ENCODE data around the gene PGRMC2. TPM values are rescaled to one million over a fixed set of nuclear protein-coding genes. Genes with fewer than 3 reads are reported as not detected.
"Not testable (repeated sequence)": the region's sequence is repeated elsewhere in the genome, so short reads cannot be mapped to it uniquely, and the experiment has no call there.

Gene PGRMC2
- total RNA-seq, 4 donors from 2014 or later = 50.1 to 89.7 (median 74.6) TPM

GRCh38 chr4:128279624-128280225 lies 7.9 kb downstream of the PGRMC2 start:
- 82 to 89% methylated on average over 2 of the region's 2 CpGs for WGBS, 2 donors
- TF ChIP-seq POLR2A (IDR thresholded peaks at IDR 0.05) (no peak), CTCF (IDR thresholded peaks at IDR 0.05) (no peak)
- no peak overlapping the region for H3K4me3 ChIP-seq (ENCODE audit: low read depth, poor library complexity, severe bottlenecking)
- intact Hi-C loops (cut with DNase I; ENCODE audit: low total_unique reads) = no loop called here
- no peak for DNase-seq (ENCODE audit: low spot score in 2 of 2)

- no peak for TF ChIP-seq CTCF (IDR thresholded peaks at IDR 0.05)
- no peak for TF ChIP-seq POLR2A (IDR thresholded peaks at IDR 0.05)
- no peak for DNase-seq (ENCODE audit: low spot score in 2 of 2)
- 94 to 95% methylated on average over 3 of the region's 3 CpGs for WGBS, 2 donors
- H3K4me3 ChIP-seq (ENCODE audit: low read depth, poor library complexity, severe bottlenecking) = no peak overlapping the region
- intact Hi-C loops (cut with DNase I; ENCODE audit: low total_unique reads) = no loop called here
These were observed 9.8 kb downstream of the PGRMC2 start for GRCh38 chr4:128277856-128278255.

- intact Hi-C loops (cut with DNase I; ENCODE audit: low total_unique reads) = no loop called here
- no peak overlapping the region for H3K4me3 ChIP-seq (ENCODE audit: low read depth, poor library complexity, severe bottlenecking)
- no peak for TF ChIP-seq CTCF (IDR thresholded peaks at IDR 0.05)
- no peak for TF ChIP-seq POLR2A (IDR thresholded peaks at IDR 0.05)
- no peak for DNase-seq (ENCODE audit: low spot score in 2 of 2)
These were observed 12.3 kb downstream of the PGRMC2 start for GRCh38 chr4:128275346-128275745.

GRCh38 chr4:128271551-128271950 lies 16.1 kb downstream of the PGRMC2 start:
- 87 to 89% methylated on average over 1 of the region's 1 CpG for WGBS, 2 donors
- H3K4me3 ChIP-seq (ENCODE audit: low read depth, poor library complexity, severe bottlenecking) = no peak overlapping the region
- DNase-seq (ENCODE audit: low spot score in 2 of 2) = no peak
- intact Hi-C loops (cut with DNase I; ENCODE audit: low total_unique reads) = no loop called here
- TF ChIP-seq CTCF (IDR thresholded peaks at IDR 0.05) (no peak), POLR2A (IDR thresholded peaks at IDR 0.05) (no peak)

GRCh38 chr4:128268970-128269369 lies 18.6 kb downstream of the PGRMC2 start:
- TF ChIP-seq CTCF (IDR thresholded peaks at IDR 0.05) = no peak
- no peak for TF ChIP-seq POLR2A (IDR thresholded peaks at IDR 0.05)
- no peak for DNase-seq (ENCODE audit: low spot score in 2 of 2)
- intact Hi-C loops (cut with DNase I; ENCODE audit: low total_unique reads) = no loop called here
- 89 to 90% methylated on average over 5 of the region's 5 CpGs for WGBS, 2 donors
- H3K4me3 ChIP-seq (ENCODE audit: low read depth, poor library complexity, severe bottlenecking) = no peak overlapping the region

- intact Hi-C loops (cut with DNase I; ENCODE audit: low total_unique reads) = no loop called here
- no peak for DNase-seq (ENCODE audit: low spot score in 2 of 2)
- TF ChIP-seq CTCF (IDR thresholded peaks at IDR 0.05) = no peak
- no peak for TF ChIP-seq POLR2A (IDR thresholded peaks at IDR 0.05)
- H3K4me3 ChIP-seq (ENCODE audit: low read depth, poor library complexity, severe bottlenecking) = no peak overlapping the region
- 37 to 65% methylated on average over 2 of the region's 2 CpGs for WGBS, 2 donors
These were observed 19.9 kb downstream of the PGRMC2 start for GRCh38 chr4:128267745-128268144.

GRCh38 chr4:128267171-128267570 lies 20.4 kb downstream of the PGRMC2 start:
- intact Hi-C loops (cut with DNase I; ENCODE audit: low total_unique reads); H3K4me3 ChIP-seq (ENCODE audit: low read depth, poor library complexity, severe bottlenecking); DNase-seq (ENCODE audit: low spot score in 2 of 2): not testable (repeated sequence)
- WGBS, 2 donors = 58 to 63% methylated on average over 3 of the region's 3 CpGs

GRCh38 chr4:128265550-128265949 lies 22.1 kb downstream of the PGRMC2 start:
- intact Hi-C loops (cut with DNase I; ENCODE audit: low total_unique reads); H3K4me3 ChIP-seq (ENCODE audit: low read depth, poor library complexity, severe bottlenecking); DNase-seq (ENCODE audit: low spot score in 2 of 2): not testable (repeated sequence)
- whole genome bisulfite sequencing, 2 donors = 62 to 73% methylated on average over 3 of the region's 3 CpGs

GRCh38 chr4:128259889-128260288 lies 27.7 kb downstream of the PGRMC2 start:
- intact Hi-C loops (cut with DNase I; ENCODE audit: low total_unique reads); H3K4me3 ChIP-seq (ENCODE audit: low read depth, poor library complexity, severe bottlenecking); DNase-seq (ENCODE audit: low spot score in 2 of 2): not testable (repeated sequence)
- WGBS, 2 donors = 63 to 66% methylated on average over 5 of the region's 5 CpGs
